Spleen (tissue), 7 donors: Measurements from ENCODE around the gene STOM.

ENCODE experiments used
- POLR2A ChIP-seq, 3 donors: fragments of 450-650 bp; IDR thresholded peaks; one replicate each; pipeline ENCODE4 v1.5.1; 2017; ENCODE audit warnings: antibody characterized with exemption in 3 of 3, mild to moderate bottlenecking in 1 of 3
- POLR2AphosphoS5 ChIP-seq, 3 donors: sonication (generic); formaldehyde crosslinking; IDR thresholded peaks; one replicate each; pipeline ENCODE4 v1.5.1; 2017; ENCODE audit warnings: antibody characterized with exemption in 3 of 3
- TF ChIP-seq, protein P1 (sequence below), 11 experiments: fragments of 200-600 bp in 7 of 11; fragments of 450-650 bp in 4 of 11; sonication (generic) in 4 of 11; IDR thresholded peaks in 8 of 11; conservative IDR thresholded peaks in 3 of 11; 1 replicate in 7 of 11; 2 replicates in 4 of 11; pipeline versions ENCODE4 v1.4.0 to v1.8.0; 2016 to 2021; ENCODE audit warnings: antibody characterized with exemption in 11 of 11, inconsistent platforms in 4 of 11, mild to moderate bottlenecking in 1 of 11
- donor health status: DM: no; HTN: no; CAD: no; lungs with moderate emphysema.
- donor health status: DM: no; HTN: no; CAD: no.
- donor health status: DM: no; HTN: no; CAD: no.

DNA sequence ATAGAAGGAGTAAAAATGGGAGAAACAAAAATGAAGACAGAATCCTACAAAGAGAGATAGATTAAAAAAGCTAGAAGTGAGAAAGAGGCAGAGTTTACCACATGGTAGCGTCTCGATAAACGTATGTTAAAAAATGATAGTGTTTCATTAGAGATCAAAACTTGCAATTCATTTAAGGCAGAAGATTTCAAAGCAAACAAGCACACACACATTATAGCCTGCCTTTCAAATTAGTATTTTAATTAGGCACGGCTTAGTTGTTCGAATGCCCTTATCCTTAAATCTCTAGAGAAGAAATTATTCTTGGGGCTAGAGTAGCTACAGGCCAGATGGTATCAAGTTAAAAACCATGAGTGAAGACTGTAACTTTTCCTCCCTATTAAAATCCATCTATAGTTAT is 6.0 kb downstream of the STOM start:
- TF ChIP-seq POLR2A (IDR thresholded peaks at IDR 0.05) (no peak), POLR2AphosphoS5 (IDR thresholded peaks at IDR 0.05) (no peak)
- TF ChIP-seq, protein P1, sequence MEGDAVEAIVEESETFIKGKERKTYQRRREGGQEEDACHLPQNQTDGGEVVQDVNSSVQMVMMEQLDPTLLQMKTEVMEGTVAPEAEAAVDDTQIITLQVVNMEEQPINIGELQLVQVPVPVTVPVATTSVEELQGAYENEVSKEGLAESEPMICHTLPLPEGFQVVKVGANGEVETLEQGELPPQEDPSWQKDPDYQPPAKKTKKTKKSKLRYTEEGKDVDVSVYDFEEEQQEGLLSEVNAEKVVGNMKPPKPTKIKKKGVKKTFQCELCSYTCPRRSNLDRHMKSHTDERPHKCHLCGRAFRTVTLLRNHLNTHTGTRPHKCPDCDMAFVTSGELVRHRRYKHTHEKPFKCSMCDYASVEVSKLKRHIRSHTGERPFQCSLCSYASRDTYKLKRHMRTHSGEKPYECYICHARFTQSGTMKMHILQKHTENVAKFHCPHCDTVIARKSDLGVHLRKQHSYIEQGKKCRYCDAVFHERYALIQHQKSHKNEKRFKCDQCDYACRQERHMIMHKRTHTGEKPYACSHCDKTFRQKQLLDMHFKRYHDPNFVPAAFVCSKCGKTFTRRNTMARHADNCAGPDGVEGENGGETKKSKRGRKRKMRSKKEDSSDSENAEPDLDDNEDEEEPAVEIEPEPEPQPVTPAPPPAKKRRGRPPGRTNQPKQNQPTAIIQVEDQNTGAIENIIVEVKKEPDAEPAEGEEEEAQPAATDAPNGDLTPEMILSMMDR (IDR thresholded peaks at IDR 0.05 in 8 of 11, conservative IDR thresholded peaks at IDR 0.05 in 3 of 11): no peak
